HG02678 (cell line): ENCODE data around the gene PXDN.
"Not testable (repeated sequence)": the region's sequence is repeated elsewhere in the genome, so short reads cannot be mapped to it uniquely, and the experiment has no call there.

Experiments
- ATAC-seq: cut with Tn5 transposase; IDR thresholded peaks from one replicate; pipeline ENCODE4 v1.9.1; 2021; ENCODE audit warnings: mild to moderate bottlenecking, moderate library complexity; ENCODE audit not compliant: unreplicated experiment

Gene PXDN

DNA sequence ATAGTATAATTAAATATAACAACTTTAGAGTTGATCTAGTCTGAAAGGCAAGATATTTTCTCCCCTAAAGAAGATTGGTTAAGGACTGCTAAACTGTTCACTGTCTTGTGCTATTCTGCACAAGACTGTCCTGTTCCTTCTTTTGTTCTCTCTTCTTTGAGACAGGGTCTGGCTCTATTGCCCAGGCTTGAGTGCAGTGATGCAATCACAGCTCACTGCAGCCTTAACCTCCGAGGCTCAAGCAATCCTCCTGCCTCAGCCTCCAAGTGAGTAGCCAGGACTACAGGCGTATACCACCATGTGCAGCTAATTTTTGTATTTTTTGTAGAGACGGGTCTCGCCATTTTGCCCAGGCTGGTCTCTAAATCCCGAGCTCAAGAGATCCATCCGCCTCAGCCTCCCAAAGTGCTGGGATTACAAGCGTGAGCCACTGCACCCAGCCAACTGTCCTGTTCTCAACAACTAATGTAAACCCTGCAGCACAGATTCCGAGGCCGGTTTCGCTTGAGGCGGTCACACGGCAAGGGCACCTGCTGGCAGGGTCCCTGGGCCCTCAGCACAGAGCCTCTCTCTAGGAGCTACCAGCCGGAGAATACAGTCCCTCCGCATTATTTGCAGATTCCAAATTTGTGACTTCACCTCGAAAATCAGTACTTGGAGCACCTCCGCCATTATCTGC is 16.4 kb downstream of the PXDN start:
- no peak for ATAC-seq

DNA sequence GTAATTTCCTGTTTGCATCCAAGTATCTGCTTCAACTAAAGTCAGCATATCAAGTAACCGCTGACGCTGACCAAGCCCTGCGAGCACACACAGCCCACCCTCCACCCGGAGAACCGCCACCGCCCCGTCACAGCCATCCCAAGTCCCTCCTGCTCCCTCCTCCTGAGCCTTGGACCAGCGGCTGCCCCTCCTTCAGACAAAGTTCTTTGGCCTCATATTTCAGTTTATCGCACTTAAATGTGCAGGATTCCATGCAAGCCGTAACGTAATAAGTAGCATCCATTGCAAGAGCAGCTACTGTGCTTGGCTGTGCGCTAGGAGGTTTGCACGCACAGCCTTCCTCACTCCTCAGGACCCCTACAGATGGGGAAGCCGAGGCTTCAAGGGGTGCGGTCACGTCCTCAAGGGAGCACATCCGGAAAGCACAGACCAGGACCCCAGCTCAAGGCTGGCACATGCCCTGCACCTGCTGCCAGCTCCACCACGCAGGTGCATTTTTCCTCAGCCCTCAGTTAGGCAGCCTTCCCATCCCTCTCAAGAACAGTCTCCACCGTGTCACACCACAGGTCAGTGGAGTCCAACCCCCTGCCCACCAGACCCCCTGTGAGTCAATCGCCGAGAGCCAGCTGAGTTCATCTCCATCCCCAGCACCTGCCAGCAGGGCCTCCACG is 17.1 kb downstream of the PXDN start:
- ATAC-seq: no peak

DNA sequence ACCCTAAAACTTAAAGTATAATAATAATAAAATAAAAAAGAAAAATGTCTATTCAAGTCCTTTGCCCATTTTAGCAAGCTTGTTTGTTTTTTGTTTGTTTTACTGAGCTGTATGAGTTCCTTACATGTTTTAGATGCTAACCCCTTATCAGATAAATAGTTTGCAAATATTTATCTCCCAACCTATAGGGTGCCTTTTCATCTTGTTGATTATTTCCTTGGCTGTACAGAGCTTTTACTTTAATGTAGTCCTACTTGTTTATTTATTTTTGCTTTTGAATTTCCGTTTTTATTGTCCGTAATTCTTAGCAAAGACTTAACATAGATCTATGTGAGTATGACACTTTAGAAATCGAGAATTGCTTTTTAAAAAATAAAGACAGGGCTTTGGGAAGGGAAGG is 17.8 kb downstream of the PXDN start:
- no peak for ATAC-seq

DNA sequence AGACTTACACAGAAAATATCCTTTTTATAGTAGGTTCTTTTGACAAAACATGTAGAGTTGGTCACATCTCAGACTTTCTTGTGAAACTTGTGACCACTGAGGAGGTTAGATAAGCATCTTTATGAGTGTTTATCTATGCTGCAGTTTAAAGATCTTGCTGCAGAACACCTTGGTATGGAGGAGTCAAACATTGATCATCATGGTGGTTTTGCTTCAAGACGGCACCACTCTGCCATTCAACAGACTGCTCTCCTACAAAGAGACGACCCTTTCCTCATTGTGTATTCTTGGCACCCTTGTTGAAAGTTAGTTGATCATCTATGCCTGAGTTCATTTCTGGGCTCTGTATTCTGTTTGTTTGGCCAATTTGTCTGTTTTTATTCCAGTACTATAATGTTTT is 20.0 kb downstream of the PXDN start:
- ATAC-seq: not testable (repeated sequence)

DNA sequence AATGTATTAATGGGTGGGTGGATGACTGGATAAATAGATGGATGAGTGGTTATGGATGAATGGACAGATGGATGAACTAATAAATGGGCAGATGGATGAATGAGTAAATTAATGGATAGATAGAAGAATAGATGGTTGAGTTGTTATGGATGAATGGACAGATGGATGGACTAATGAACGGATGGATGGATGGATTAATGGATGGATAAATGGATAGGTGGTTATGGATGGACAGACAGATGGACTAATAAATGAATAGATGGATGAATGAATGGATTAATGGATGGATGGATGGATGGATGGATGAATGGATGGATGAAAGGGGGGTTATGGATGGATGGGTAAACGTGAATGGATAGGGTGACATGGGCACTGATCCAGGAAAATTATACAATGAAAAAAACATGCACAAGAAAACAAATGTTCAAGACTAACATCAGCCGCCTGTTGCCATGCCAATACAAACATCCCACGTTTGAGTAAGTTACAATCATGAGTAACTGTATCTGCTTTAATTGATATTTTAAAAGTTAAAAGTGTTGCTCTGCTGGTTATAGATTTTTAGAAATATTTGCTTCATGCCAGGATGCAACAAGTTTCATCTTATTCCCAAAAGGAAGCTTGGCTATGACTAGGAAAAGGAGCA is 20.8 kb downstream of the PXDN start:
- no peak for ATAC-seq

DNA sequence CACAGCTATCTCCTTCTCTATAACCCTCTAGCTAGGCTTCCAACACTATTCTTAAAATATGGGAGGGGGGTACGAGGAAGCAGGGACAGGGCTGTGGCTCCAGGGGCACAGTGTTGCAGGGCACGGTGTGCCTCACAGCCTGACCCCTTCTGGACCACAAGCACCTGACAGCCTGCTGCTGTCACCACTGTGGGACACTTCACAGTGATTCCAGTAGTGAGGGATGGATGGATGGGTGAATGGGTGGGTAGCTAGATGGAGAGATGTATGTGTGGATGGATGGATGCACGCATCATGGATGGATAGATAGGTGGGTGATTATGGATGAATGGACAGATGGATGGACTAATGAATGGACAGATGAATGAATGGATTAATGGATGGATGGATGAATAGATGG is 21.6 kb downstream of the PXDN start:
- ATAC-seq: no peak

DNA sequence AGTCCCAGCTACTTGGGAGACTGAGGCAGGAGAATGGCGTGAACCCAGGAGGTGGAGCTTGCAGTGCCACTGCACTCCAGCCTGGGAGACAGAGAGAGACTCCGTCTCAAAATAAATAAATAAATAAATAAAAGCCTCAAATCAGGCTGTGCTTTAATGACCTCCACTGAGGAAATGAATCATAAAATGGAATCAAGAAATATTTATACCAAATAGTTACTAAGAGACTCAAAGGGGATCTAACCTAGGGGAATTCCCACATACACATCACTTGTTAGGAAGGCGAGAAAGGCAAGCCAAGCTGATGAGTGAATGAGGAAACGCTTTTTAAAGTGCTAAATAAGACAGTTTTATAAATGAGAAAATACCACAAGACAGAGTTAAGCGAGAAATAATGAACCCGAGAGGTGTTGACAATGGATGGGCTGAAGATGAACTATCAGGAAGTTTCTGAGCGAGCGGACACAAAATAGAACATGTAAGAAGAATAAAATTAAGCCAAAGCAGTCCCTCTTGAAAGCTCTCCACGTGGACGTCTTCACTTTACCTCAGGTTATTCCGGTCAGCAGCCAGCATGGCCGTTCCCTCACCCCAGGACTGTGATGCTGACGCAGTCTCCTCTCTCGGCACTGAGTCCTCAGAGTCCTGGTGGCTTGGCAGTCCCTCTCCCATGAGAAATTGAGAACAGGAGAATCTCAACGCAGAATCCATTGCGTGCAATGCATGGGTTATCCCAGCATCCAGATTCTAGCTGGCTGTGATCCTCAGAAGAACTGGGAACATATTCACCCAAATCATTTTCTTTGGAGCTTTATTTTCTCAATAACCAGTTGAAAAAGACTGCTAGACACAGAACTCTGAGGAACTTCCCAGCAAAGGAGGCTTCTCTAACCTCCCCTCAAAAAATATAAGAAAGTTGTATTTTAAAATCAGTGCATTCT is 22.3 kb downstream of the PXDN start:
- no peak for ATAC-seq

DNA sequence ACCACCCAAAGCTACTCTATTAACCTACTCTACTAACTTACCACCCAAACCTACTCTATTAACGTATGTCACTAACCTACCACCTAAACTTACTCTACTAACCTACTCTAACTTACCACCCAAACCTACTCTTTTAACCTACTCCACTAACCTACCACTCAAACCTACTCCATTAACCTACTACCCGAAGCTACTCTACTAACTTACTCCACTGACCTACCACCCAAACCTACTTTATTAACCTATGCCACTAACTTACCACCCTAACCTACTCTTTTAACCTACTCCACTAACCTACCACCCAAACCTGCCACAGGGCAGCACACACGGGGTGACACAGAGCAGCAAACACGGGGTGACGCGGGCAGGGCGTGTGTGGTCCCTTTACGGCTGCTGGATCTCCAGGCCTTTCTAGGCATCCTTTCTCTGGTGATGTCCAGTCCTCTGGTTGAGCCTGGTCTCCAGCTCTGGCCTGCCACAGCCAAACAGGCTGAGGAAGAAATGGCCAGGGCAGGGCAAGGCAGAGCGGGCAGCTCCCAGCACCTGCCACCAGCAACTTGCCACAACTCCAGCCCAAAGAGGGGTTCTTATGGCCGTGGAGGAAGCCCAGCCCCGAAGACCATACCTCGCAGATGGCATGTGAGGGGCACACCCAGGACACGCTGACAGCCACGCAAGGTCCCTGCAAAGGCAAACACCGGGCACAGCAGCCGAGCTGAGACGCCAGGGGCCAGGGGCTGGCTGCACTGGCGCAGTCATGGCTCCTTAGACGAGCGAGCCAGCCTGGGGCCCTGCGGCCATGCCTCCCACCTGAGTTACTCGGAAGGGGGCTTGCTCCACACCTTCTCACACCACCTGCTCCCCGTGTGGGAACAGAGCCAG is 25.7 kb downstream of the PXDN start:
- no peak for ATAC-seq

DNA sequence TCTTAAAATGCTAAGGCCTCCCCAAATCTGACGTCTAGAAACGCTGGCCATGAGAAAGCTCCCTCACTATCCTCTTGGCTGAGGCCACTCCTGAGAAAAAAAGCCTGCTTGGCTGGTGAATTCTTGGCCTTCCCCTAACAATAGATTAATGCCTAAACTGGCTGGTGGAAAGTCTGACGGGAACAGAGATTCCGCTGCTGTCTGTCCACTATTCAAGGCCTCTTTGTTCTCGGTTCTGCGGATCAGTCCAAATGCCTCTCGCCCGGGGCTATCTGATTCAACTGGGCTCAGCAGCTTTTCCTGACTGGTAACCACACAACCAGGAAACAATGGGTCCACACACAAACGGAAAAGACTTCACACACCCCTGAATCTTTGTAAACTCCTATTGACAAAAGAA is 27.2 kb downstream of the PXDN start:
- ATAC-seq: no peak

DNA sequence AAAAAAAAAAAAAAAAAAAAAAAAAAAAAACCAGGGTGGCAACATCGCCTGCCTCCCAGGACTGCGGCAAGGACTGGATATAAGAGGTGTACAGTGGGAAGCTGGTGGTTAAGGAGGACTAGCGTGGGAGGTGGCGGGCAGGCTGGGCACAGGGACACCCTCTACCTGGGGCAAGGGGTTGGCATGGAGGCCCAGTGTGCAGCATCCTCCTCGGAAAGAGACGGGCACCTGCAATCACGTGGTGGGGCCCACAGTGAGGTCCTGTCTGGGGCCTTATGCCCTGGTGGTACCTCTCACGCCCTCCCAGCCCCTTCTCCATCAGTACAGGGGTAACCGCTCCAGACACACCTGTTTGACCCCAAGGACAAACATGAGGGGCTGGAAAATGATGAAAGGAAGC is 27.9 kb downstream of the PXDN start:
- ATAC-seq: no peak

DNA sequence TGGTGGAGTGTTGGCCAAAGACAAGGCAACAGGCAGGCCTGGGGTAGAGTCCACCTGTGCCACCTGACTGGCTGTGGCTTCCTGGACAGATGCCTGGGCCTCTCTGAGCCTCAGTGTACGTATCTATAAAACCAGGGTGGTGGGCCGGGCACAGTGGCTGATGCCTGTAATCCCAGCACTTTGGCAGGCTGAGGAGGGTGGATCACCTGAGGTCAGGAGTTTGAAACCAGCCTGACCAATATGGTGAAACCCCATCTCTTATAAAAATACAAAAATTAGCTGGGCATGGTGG is 28.4 kb downstream of the PXDN start:
- not testable (repeated sequence) for ATAC-seq

DNA sequence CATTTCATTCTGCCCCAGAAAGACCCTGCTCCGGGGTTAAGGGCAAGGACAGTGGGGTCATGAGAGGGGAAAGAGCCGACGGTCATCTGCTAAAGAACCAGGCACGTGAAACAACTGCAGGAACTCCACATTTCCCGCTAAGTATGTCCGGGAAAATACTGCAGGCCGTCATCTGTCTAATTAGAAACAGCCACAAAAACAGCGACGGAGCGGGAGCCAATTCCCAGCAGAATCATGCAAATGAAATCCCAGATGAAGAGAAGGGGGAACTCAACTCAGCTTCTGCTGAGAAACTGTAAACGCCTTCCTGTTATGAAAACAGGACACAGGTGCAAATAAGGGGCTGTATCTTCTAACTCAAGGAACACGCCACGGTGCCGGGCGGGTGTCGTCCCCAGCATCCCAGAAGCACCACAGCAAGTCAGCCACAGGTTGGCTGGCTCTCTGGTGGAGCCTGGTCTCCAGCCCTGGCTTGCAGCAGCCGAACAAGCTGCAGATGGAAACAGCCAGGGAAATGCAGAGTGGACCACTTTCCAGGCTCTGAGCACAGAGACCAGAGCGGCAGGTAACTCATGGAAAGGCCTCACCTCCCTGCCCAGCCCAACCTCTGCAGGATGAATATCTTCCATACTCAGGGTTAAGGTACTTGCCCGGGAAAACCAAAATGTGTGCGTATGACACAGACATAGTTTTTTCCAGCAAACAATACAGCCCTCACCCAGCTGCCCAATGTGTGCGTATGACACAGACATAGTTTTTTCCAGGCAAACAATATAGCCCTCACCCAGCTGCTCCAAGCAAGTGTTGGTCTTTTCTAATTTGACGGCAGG is 28.9 kb downstream of the PXDN start:
- no peak for ATAC-seq

DNA sequence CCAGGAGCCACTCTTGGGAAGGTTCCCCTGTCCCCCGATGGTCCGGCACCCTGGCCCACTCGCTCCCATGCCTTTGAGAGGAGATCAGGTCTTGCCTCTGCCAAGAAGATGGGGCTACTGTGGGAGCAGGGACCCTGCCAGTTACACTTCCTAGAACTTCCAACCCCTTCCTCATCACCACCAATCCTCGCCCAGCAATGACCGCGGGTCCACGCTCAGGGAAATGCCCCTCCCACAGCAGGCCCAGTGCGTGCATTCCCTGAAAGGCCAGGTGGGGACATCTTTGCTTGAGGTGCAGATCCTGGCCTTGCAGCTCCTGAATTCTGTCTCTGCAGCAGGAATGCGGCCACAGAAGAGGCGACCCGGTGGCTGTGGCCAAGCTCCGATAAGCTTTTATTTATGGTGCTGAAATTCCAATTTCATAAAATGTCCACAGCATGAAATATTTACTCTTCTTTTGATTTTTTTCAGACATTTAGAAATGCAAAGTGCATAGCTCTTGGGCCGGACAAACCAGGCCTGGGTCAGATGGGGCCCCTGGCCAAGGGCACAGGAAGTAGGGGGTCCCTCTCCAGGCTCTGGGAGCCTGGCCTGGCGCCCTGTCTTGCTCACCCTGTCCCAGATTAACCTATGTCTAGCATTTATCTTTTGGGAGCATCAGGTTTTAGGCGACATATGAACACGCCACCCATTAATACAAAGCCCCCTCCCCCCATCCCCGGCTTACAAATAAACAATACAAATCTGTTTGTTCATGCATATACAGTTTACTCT is 29.8 kb downstream of the PXDN start:
- no peak for ATAC-seq

DNA sequence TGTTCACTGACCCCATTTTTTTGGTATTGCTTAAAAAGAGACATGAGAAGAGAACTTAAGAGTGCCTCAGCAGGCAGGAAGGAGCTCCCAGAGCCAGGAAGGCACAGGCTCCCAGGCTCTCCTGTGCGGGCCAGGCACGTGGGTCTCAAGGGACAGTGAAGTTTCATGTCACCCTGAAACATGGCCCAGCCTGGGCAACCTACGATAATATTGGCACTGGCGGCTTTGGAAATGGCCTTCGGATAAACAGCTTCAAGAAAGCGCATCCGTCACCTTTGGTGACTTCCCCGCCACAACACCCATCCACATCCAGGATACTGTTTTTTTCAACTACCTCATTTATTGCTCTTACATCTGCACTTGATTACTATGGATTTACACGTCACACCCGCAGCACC is 30.5 kb downstream of the PXDN start:
- no peak for ATAC-seq

DNA sequence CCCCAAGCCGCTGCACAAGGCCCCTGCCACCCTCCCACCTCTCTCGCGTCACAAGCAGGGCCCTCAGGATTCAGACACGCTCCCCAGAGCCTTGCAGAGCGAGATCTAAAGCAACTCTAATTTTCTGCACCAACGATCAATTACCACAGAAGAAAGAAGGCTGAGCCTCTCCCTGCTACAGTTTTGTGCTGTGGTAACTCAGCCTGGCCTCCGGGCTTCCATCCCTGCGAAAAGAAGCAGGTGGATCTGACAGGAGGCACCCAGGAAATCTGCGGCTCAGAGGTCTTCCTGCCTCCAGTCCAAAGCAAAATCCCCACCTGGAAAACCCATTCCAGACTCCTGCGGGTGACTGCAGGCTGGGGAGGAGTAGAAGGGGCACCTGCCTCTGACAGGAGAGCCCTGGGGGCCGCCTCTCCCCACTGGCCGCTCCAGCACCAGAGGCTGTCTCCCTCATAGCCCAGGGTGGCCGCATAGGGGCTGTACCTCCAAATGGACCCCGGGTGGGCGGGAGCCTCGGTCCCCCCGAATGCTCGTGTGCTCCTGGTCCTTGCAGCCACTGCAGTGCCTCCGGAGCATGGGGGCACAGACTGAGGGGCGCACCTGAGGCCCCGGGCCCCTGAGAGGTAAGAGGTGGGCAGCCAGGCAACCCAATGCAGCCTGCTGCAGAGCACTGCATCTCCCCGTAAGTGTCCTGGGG is 31.0 kb downstream of the PXDN start:
- no peak for ATAC-seq

DNA sequence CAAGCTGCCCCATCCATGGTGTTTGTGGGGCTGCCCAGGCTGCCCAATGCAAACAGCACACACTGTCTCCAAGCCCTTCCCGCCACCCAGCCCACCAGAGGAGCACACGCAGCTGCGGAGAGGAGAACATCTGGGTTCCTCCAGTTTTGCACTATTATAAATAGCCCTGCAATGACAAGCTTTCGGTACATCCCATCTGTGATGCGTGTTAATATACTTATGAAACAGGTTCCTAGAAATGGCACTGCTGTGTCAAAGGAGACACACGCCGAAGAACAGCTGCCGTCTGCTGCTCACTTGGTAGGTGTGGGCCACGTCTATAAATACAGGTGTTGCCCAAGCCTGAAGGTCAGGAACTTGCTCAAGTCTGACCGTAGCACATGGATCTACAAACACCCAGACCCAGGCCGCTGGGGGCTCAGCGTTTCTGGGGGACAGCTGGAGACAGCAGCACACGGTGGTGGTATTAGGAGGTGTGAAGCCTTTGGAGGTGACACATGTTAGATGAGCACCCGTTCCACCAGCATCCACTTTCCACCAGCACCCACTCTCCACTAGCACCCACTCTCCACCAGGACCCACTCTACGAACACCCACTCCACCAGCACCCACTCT is 34.3 kb downstream of the PXDN start:
- no peak for ATAC-seq

DNA sequence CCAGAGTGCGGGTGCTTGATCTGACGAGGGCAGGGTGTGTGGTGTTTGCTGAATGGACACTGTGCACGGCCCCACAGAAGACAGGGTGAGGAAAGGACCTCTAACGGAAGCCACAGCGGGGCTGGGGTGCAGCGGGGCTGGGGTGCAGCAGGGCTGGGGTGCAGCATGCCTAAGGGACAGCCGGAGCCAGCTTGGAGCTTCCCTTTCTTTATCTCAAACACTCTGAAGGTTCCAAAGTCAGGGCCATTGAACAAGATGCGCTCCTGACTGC is 35.0 kb downstream of the PXDN start:
- no peak for ATAC-seq
